GM19438 (cell line): Measurements from ENCODE around the gene PLA1A.
"Not testable (repeated sequence)": the region's sequence is repeated elsewhere in the genome, so short reads cannot be mapped to it uniquely, and the experiment has no call there.

ENCODE experiments used
- ATAC-seq: cut with Tn5 transposase; IDR thresholded peaks from one replicate; pipeline ENCODE4 v1.9.1; 2021; ENCODE audit warnings: low read depth; ENCODE audit not compliant: unreplicated experiment

PLA1A gene

DNA sequence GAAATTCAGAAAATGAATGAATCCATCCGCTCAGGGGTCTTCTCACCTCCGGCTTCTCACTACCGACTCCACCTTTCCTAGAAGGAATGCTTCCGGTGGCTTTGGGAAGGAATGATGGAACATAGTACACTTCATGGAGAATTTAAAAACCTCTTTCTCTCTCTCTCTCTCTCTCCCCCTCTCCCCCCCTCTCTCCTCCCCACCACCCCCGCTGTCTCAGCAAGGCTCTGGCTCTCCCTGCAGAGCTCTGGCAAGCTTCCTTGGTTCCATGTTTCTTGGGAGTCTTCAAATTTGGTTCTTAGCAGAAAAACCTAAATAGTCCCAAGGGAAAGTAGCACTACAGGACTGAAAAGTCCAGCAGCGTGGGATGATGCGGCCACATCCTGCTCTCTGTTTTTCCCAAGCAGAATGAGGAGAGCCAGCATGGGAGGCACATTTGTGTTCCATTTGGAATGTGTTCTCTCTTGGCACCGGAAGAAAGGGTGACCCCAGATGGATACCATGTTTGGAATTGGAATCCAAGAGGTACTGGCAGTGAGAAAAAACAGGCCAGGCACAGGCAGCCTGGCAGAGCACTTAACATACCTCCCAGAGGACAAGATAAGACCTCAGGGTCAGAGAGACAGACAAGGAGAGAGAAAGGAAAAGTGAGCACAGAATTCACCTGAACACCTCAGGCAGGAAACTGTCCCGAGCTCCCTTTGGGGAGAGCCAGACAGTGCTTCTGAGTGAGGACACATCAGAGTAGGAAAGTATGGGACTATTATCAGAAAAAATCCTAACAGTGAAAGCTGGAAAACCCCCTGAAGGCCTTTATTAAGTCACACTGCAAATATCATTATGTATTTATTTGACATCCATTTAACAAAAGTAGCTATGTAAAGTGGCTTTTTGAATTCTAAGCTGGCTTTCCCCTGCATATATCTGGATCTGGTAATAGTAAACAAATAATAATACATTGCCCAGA, 63.1 kb downstream of the PLA1A start, which contains the start of gene POPDC2:
Gene POPDC2 (minus strand): TSS at position 116 of the 967 bp plus-strand sequence. CDS start 166 bp downstream, outside the sequence.
- no peak for ATAC-seq

DNA sequence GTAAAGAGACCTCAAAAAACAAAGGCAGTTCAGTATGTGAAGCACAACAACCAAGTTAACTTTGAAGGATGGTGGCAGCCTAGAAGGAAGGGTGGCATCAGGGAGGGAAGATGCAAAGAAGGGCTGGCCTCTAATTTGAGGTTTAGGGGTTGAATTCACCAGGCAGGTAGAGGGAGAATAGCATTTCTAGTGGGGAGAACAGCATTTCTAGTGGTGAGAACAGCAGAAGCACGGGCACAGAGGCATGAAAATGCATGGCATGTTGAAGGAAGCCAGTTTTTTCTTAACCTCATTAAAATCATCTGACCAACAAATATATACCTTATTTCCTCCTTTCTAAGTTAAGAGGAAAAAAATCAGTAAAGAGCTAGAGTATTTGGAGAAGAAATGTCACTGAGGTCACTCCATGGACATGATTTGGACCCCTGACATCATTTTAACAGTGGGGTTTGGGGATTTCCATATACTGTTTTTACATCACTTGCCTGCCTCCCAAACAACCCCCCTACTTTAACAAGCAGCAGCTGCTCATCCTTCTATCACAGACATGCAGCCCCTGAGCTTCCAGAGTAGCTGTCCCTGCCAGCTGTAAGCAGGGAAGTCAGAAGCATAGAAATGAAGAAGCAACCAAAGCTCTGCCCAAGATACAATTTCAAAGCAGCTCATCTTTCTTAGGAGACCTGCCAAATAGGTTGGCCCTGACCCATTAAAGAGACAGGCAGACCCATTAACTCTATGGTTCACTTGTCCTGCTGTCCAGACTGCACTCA, 65.1 kb downstream of the PLA1A start:
- ATAC-seq = no peak

DNA sequence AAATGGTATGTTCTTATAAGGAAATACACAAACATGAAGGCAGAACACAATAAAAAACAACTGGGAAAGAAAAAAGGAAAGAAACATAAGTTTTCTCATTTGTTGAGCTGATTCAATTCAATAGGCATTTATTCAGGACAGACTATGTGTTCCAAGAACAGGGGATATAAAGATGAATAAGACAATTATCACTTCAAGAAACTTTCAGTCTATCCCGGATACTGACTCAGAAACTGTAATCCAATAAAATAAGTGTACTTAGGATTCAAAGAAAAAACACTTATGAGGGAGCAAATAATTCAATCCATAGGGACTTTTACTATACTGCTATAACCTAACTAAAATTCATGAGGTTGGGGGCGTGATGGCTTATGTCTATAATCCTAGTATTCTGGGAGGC, 66.2 kb downstream of the PLA1A start:
- no peak for ATAC-seq

DNA sequence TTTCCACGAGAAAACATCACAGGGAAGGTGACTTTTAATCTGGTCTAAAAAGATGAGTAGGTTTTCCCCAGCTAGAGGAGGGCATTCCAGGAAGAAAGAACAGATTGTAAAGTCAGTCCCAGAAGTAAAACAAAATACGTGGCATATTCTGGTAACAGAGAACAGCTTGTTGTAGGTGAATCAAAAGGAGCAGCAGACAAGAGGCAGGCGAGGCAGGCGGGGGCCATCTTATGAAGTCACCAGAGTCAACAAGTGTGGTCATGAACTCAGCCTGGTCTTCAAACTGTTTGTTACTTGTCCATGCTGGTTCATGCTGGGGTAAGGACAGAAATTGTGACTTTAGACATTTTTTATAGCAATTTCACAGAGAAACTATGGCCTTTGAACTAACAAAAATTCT, 66.7 kb downstream of the PLA1A start:
- ATAC-seq = no peak

DNA sequence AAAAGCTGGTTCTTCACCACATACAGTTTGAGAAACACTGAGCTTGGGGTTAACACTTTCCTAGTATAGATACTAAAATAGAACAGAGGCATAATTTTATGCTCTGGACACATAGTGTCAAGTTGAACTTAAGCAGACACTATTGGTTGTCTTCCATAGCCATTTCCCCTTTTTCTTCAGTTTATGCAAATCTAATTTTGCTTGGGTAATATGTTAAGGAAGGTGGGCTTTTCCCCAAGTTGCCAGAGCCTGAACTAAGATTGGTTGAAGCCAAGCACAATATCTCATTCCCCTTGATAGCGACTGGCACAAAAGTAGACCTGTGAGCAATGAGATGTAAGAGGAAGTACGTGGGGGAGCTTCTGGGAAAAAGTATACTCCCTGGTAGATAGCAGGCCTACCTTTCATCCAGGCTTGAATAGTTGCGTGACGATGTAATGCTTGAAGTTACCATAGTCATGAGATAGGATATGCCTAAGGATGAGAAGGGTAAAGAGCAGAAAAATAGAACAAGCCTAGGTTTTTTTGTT, 67.2 kb downstream of the PLA1A start:
- no peak for ATAC-seq

DNA sequence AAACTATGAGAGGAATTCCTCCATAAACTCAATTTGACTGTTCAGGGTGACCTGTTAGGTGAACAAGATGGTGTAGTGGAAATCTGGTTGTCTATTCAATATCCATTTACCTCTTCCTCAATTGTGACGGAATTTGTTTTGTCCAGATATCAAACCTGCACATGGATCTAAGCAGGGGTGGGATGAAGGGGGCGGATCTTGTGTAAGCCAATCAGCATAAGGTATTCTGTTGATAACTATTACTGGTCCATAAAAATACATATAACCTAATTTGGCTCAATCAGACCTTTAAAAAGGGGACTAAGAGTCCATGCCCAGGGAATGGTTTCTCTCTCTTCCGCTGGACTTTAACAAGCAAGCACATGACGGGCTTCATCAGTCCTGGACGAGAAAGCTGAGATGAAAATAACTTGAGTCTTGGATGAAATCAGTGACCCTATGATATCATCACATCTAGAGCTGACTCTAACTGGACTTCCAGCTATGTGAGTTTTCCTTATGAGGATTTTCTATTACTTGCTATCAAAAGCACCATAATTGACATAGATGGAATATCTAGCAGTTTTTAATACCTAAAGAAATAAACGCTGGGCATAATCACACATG, 68.4 kb downstream of the PLA1A start:
- ATAC-seq = no peak

DNA sequence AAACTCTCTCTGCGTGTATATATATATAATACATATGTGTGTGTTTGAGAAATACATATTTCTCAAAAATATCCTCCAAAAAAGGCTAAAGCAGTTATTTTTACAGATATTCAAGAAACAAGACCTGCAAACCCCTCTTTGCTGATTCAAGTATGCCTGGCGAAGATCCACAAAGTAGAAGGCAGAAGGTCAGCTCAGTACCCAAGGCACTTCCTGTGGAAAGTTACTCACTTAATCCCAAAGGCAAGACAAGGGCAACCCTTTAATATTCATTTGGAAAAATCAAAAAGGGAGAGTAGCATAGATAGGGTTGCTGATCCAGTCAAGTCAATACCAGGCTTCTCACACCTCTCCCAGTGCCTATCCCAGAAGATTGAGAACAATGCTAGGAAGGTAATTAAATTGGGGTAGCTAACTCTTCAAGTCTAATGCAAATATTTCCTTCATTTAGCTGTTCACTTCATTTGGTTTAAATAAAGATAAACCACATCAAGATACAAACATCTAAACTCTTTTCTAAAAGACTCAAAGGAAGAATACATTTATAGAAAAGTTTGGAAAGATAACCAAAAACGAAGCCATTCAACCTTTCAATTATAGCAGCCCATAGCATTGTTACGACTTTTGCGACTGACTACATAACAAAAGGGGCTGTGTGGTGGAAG, 72.4 kb downstream of the PLA1A start:
- ATAC-seq = no peak

DNA sequence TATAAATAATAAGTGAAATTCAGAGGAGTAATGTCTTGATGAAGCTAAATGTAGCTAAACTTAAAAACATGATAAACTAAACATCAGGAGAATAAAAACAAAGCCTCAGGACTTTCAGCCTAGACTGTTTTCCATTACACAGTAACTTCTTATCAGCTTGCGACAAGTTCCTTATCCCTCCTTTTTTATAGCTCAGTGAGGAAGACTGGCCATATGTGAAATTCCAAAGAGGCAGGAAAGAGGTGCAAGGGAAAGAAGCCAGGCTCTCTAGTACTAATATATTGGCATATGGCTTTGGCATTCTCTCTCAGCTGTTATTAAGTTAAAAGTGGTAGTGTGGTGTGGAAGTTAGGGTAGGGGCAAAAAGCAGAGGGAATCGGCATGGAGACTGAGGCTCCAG, 75.1 kb downstream of the PLA1A start:
- ATAC-seq = no peak

DNA sequence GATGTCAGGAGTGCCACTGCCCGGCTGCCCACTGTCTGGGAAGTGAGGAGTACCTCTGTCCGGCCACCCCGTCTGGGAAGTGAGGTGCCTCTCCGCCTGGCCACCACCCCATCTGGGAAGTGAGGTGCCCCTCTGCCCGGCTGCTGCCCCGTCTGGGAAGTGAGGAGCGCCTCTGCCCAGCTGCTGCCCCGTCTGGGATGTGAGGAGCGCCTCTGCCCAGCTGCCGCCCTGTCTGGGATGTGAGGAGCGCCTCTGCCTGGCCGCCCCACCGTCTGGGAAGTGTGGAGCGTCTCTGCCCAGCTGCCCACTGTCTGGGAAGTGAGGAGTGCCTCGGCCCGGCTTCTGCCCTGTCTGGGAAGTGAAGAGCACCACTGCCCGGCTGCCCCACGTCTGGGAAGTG, 76.2 kb downstream of the PLA1A start:
- ATAC-seq = no peak

DNA sequence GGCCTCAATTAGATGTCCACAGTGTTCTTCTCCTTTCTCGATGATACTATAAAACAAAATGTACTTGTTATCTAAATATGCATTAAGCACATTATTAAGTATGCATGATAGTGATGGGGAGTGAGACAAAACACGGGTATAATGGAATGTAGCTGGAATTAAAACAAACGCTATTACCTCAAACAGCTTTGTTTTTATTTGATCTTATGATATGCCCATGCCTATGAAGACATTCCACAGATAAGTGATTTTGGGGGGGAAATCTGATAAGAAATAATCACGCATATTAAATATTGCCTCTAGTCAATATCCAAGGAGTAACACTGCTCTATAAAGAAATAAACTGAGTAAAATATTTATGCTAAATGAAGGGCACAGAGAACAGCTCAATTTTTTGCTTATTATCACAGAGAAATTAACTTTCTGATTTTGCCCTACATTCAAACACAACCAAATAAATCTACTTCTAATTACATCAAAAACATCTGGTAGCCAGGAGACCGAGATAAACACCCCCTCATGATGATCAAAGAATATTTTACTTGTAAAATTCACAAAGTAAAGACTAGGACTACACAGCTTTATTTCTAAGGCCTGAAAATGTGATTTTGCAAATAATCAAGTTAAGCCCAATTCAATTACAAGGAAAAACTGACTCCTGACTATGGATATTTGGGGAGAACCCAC, 77.6 kb downstream of the PLA1A start:
- ATAC-seq = no peak

DNA sequence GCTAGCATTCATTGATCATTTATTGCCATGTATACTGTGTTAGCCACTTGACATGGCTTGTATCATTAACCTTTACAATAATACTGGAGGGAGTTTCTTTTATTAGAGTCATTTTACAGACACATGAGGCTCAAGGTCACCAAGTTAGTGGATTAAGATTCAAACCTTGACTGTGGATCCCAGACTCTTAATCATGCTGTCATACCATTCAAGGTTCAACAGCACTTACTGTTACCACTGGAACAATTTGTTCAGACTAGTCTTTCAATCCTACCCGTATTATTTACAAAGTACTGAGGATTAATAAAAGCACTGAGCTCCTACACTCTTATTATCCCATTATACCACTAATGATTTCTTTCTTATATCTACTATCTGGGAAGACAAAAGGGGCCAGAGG, 78.3 kb downstream of the PLA1A start:
- ATAC-seq = no peak

DNA sequence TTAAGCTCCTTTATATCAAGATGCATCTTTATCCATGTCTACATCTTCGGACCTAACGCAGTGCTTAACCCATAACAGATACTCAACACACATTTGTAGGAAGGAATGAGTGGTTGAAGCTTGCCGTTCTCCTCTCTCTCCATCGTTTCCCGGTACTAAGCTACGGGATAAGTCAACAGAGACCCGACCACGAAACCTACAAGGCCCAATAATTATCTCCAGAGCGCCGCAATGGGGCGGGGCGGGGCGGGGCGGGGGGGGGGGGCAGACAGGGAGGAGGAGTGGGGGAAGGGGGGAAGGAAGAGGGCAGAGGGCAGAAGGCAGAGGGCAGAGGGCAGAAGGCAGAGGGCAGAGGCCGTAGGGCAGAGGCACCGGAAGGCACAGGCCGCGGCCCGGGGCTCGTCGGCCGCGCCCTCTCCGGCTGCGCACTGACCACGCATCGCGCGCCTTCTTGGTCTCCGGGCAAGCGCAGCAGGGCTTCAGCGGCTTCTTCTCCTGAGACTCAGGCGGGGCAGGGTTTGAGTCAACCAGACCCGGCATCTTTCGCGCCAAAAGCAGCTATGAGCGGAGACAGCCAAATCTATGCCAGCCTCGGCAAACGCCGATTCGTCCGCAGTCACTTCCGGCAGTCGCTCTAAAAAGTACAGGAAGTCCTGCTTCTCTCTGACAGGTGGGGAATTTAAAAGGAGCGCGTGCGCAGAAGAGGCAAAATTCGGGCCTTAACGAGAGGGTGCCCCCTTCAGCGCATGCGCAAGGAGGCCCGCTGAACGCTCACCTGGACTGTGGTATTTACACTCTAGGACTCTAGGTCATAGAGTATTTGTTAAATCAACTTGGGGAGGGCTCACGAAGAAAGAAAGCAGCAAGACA, 79.3 kb downstream of the PLA1A start, which contains the start of gene COX17:
Gene COX17 (minus strand): TSS at position 636 of the 870 bp plus-strand sequence. CDS start 96 bp downstream, at position 540.
- ATAC-seq = peak; percentile 94

DNA sequence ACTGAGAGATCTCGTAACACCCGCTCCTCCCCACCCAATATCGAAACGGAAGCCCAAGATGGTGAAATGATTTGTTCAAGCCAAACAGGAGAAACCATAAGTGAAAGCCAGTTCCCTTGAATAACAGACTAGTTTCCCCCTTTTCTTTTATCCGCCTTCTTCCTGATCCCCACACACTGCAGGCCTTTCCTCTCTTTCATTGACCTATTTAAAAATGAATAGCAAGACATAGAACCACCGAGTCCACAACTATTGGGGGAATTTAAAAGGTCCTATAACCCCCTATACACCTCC, 79.9 kb downstream of the PLA1A start:
- no peak for ATAC-seq

DNA sequence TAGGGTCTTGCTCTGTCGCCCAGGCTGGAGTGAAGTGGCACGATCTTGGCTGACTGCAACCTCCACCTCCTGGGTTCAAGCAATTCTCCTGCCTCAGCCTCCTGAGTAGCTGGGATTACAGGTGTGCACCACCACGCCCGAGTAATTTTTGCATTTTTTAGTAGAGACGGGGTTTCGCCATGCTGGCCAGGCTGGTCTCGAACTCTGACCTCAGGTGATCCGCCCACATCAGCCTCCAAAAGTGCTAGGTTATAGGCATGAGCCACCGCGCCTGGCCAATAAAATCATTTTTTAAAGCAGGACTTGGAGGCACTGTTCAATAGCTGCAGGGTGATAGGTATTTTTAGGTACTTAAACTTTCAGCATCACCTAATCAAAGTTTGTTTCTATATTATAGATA, 80.5 kb downstream of the PLA1A start:
- not testable (repeated sequence) for ATAC-seq
